HG03575 (cell line): ENCODE data around the gene RSRP1.
A peak's percentile ranks its signal among the peaks of the same experiment; 100 is the strongest.
"Not testable (repeated sequence)": the region's sequence is repeated elsewhere in the genome, so short reads cannot be mapped to it uniquely, and the experiment has no call there.

Experiments used
- ATAC-seq: cut with Tn5 transposase; IDR thresholded peaks from one replicate; pipeline ENCODE4 v1.9.1; 2021; ENCODE audit not compliant: unreplicated experiment, insufficient number of reproducible peaks, low FRiP score; ENCODE audit errors: extremely low read depth

RSRP1 gene, protein sequence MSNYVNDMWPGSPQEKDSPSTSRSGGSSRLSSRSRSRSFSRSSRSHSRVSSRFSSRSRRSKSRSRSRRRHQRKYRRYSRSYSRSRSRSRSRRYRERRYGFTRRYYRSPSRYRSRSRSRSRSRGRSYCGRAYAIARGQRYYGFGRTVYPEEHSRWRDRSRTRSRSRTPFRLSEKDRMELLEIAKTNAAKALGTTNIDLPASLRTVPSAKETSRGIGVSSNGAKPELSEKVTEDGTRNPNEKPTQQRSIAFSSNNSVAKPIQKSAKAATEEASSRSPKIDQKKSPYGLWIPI

DNA sequence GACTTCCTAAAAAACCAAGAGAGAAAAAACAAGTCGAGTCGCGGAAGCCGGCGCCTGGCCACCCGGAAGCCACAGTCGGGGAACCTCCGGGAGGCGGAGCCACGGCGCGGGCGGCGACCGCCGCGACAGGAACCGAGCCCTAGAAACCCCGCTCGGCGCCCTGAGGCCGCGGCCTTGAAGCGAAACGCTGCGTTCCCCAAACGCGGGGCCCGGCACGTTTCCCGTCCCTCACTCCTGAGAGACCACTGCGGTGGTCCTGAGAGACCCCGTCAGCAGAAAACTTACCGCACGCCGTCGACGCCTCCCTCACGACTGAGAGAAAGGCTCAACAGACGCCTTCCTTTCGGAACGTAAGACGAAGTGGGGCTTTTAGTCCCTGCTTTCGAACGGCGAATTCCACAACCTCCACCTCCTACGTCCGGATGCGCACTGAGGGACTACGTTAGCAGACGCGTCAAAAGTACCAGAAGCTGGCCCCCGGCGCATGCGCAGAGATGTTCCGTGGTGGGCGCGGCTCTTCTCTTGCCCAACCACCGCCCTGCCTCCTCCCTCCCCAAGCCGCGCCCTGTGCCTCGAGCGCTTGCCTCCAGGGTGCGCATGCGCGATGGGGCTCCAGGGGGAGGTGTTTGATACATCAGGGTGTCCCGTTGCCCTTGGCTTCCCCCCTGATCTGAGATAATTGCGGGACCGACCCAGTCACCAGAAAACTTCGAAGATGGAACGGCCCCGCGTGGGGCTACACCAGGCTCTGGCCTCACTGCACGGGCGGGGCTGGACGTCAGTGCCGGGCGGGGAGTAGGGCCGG, at the start of gene RSRP1:
TSS of gene RSRP1 (minus strand) at position 431 of the 805 bp plus-strand sequence. CDS start 491 bp downstream, outside the sequence.
- ATAC-seq = no peak

DNA sequence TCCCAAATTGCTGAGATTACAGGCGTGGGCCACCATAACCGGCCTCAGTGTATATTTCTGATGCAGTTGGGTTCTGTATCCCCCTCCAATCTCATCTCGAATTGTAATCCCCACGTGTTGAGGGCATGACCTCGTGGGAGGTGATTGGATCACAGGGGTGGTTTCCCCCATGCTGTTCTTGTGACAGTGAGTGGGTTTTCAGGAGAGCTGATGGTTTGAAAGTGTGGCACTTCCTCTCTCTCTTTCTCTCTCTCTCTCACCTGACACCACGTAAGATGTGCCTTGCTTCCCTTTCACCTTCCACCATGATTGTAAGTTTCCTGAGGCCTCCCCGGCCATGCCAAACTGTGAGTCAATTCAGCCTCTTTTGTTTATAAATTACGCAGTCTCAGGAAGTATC, 49.2 kb upstream of the RSRP1 start:
- not testable (repeated sequence) for ATAC-seq

DNA sequence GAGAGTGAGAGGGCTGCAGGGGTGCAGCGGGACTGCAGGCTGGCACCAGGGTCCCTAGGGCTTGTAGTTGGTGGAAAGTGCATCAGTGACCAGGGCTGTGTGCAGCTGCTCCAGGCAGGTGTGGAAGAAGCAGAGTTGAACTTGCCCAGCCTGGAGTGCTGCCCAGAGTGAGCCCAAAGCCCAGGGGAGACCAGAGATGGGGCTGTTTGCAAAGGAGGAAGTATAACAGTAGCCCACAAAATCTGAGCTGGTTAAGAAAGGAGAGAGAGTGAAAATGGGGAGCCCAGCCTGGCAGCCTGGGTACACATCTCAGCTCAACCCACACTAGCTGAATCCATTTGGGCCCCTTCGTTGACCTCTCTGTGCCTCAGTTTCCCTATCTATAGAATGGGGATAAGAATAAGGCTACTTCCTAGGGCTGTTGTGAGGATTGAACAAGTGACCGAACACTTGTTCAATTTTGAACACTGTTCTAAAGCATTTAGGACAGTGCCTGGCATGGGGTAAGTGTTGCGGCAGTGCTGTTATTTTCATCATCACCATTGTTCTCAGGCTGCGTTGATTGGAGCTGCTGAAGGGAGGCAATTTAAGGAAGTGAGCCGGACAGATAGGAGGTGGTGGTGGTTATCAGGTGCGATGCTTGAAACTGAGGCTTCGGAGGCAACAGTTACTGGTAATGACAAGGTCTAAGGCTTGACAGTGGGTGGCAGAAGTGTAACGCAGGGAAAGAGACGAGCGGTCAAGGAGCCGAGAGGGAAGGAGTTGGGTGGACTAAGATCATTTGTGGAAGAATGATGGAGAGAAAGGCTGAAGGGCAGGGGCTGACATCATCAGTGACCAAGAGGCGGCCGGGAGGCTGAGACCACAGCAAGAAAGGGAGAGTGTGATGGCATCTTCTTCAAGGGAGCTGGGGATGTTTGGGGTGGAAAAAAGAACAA, 47.9 kb upstream of the RSRP1 start:
- ATAC-seq = not testable (repeated sequence)

DNA sequence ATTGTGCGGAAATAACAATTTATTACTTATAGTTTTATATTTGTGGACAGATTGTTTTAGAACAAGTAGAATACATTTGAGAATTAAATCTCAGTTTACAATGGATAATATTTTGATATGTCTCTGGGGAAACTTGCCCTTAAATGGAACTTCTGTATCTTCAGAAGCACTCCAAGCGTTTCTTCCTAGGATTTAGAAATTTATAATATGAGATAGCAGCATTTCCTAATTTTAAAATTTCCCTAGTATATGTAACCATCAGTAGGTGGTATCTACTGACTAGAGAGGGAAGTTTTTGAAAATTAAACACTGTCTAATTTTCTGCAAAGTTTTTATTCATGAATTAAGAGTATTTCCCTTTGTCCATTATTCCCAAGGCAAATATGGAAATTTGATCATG, 46.2 kb upstream of the RSRP1 start:
- ATAC-seq = not testable (repeated sequence)

DNA sequence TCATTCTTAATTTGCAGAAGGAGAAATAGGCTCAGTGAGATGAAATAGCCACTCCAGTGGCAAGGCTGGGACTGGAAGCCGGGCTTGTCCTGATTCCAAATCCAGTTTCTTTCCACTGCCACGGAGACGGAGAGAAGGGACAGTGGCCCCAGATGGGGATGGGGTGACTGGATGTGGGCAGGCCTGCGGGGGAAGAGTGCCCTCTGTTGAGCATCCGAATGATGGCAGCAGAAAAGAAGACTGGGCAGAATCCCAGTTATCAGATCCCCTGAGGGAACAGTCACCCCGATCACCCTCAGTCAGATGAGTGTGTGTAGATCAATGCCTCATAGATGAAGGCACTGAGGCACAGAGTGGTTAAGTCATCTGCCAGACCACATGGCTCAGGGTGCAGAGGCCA, 42.8 kb upstream of the RSRP1 start:
- ATAC-seq = not testable (repeated sequence)

DNA sequence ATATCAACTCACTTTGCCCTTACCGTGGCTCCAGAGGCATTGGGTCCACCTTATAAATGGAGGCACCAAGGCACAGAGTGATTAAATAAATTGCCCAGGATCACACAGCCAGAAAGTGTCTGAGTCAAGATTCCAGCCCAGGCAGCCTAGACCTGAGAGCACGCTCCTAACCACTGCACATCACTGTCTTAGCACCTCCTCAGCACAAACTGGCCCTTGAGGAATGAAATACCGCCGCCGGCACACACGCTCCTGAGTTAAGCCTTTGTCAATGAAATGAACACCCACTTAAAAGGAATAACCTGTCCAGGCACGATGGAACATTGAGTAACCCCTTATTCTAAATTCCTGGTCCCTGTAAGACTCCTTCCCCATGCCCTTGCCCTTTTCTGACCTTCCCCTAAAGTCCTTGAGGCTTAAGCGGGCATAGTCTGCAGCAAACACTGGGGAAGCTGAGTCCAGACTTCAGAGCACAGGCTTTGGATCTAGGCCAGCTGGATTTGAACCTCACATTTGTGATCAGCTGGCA, 41.4 kb upstream of the RSRP1 start:
- not testable (repeated sequence) for ATAC-seq

DNA sequence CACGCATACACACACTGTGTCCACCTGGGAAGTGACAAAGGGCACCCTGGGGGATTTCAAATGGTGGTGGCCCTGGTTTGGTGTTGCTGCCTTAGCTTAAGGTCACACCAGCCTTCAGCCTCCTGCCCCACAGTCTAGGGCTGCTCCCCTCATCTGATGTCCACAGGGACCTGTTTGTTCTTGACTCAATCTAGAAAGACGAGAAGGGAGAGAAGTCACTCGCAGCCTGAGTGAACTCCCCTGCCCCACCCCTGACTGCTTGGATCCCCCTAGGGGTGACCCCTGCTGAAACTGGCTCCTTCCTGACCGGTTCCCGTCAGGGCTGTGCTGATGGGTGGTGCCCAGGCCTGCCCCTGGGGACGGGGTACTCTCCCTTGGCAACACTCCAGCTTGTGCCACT, 39.9 kb upstream of the RSRP1 start:
- not testable (repeated sequence) for ATAC-seq

DNA sequence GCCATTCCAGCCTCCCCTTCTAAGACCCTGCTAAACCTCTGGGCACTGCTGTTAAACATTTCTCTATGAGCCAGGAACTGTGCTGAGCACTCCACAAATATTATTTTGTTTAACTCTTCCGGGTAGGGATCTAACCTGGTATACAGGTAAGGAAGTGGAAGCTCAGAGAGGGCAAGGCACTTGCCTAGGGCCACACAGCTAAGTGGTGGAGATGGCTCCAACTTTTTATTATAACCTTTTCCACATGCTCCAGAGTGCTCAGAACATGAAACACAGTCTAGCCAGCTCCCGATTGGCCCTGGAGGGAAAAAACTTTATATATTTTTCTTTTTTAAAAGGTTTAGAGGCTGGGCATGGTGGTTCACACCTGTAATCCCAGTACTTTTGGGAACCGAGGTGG, 38.6 kb upstream of the RSRP1 start:
- not testable (repeated sequence) for ATAC-seq

DNA sequence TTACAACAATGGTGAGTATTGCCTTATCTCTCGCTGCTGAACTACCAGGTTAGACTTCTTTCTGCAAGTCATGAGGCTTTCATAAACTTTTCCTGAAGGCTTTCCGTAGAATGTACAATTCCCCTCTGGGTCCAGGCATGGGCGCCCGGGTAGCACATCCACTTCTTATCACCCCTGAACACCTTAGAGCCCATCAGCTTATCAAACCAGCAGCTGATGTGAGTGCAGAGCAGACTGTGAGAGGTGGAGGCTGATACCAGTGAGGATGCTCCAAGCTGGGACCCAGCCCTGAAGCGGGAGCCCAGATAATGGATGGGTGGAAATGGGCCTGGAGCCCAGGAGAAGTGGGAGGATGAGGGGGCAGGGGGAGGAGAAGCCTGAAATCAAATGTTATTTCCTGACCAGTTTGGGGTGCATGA, 32.4 kb upstream of the RSRP1 start:
- ATAC-seq = not testable (repeated sequence)

DNA sequence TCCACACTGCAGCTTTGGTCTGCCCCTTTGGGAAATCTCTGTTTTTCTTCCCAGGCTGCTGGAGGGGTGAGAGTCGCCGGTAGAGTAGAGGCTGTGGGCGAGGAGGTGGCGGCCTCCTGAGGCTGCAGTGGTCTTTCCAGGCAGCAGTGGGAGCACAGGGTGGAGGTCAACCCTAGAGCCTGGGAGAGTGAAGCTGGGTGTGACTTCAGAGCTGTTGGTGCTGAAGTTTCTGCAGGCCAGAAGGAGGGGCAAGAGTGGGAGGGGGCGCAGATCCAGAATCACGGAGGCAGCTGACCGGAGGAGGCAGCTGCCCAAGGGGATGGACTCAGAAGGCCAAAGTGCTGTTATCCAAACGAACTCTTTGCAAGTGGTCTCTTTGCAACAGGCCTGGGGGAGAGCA, 31.5 kb upstream of the RSRP1 start:
- ATAC-seq = not testable (repeated sequence)

DNA sequence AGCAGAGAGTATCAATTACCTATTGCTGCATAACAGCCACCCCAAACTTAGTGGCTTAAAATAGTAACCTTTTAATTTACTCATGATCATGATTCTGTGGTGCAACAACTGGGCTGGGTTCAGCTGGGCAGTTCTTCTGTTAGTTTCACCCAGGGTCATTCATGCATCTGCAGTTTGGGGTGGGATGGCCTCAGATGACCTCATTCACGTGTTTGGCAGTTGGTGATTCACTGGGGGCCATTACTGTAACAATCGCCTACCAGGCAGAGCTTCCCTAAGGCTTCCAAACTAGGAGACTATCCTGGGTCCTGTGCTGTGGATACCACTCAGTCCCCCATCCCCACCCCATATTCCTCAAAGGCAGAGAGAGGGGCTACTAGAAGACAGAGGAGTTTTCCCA, 31.1 kb upstream of the RSRP1 start:
- ATAC-seq = not testable (repeated sequence)

DNA sequence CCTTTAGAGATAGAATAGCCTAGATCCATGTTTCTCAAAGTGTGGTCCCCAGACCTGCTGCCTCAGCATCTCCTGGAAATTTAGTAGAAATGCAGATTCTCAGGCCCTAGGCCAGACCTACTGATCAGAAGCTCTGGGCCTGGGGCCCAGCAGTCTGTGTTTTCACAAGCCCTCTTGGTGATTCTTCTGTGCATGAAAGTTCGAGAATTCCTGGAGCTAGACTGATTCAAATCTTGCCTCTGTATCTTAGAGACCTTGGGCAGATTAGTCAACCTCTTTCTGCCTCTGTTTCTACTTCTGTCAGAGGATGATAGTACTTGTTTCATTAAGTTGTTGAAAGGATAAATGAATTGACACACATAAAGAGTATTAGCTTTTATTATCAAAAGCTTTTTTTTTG, 30.0 kb upstream of the RSRP1 start:
- ATAC-seq = not testable (repeated sequence)

DNA sequence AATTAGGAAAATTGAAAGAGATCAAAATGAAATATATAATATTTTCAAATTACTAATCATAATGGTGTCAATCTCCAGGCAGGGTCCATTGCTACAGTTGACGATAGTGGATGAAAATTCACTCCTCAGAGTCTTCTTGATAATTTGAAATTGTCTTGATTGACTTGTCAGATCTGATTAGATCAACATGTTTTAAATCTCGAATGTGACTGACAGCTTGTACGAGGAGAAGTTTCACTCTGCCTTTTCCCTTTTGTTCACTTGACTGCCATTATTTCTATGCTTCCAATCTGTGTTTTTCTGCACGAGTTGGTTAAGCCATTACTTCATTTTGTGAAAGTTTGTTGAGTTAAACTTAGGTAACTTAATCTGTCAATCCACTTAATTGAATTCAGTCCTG, 28.4 kb upstream of the RSRP1 start:
- ATAC-seq = not testable (repeated sequence)

DNA sequence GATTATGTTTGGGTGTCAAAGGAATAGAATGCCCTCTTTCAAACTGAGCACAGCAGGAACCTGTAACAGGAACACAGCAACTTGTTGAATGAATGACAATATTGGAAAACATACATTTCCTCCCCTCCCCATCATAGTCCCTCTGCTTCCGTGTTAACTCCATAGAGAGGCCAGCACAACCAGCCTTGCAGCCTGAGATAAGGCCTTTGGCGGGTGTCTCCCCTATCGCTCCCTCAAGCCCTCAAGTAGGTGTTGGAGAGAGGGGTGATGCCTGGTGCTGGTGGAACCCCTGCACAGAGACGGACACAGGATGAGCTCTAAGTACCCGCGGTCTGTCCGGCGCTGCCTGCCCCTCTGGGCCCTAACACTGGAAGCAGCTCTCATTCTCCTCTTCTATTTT, 25.0 kb upstream of the RSRP1 start, which contains the start of gene RHD:
TSS of gene RHD (plus strand) at position 272 of the 400 bp plus-strand sequence. CDS start at position 311, 39 bp downstream.
- ATAC-seq = not testable (repeated sequence)

DNA sequence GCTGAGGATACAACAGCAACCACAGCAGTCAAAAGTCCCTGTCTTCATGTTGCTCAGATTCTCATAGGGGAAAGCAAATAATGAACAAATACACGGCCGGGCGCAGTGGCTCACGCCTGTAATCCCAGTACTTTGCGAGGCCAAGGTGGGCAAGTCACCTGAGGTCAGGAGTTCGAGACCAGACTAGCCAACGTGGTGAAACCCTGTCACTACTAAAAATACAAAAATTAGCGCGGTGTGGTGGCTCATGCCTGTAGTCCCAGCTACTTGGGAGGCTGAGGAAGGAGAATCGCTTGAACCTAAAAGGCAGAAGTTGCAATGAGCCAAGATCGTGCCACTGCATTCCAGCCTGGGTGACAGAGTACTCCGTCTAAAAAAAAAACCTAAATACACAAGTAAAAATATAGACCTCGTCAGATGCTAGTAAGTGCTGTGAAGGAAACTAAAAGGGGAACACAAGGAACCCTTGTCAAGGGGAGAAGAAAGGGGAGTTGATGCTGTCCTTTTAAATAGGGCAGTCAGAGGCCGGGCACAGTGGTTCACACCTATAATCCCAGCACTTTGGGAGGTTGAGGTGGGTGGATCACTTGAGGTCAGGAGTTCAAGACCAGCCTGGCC, 21.0 kb upstream of the RSRP1 start:
- not testable (repeated sequence) for ATAC-seq

DNA sequence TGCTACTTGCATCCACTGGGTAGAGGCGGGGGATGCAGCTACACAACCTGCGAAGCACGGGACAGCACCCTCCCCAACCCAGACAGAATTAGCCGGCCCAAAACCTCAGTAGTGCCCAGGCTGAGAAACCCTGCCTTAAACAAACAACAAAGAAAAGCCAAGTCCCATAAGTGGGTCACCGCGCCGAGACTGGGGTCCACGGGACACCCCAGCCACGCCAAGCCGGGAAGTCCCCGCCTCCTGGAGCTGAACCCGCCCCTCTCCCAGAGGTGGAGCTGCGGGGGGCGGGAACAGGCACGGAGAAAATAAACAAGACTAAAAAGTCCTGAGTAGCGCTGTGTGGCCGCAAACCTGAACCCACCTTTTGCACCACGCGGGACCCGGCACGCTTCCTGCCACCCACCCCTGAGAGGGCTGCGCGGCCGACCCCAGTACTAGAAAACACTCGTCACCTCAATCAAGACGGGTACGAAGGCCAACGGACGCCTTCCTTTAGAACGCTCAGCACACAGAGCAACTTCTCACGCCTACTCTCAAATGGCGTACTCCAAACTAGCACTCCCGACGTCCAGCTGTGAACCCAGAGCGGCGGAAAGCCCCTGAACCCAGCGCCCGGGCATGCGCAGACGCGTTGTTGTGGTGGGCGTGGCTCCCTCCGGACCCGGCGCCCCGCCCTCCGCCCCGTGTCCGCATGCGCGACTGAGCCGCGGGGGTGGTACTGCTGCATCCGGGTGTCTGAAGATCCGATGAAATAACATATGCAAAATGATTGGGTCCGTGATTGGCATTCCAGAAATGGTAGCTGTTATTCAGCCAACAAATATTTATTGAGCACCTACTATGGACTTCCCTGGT, 20.3 kb upstream of the RSRP1 start:
- ATAC-seq = peak; percentile 47

DNA sequence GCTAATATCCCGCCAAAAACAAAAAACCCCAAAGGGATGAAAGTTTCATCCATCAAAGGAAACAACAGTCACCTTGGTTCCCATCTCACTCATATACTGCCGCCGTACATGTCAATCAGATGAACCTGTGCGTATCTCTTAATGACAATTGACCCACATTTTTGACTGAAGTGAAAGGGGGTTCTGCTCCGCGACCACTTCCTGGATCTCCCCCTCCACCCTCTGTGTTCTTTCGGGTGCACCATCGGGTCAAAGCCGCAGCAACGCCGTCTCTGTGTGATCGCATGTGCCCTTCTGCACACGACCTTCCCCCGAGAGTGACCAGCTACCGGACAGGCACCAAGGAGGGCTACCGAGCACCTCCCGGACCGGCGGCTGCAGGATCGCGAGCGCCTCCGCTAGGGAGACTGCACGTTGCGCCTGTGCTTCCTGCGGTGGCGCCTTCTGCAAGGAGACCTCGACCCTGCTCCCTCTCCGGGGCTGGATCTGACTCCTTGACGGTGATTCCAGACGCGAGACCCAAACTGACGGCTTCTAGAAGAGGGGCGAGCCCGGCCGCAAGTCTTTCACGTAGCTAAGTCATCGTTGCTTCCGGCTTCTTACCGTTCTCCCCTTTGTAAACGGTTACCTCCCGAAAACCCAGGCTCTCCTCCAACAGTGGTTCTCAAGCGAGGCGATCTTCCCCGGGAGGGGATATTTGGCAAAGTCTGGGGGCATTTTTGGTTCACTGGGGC, 19.5 kb upstream of the RSRP1 start:
- not testable (repeated sequence) for ATAC-seq
